MCF 10A (cell line): ENCODE results near the gene KRT6C. TPM values are rescaled to one million over a fixed set of nuclear protein-coding genes. Genes with fewer than 3 reads are reported as not detected.

Source experiments
- BruUV-seq: library from RNA; stranded (reverse); fragments of 400-500 nt; replicated peaks from 2 replicates; lab custom pipeline; 2021; lab: Mats Ljungman, UMichigan
- CTCF ChIA-PET: fragments of 300-600 bp; sonication (Branson Sonifier 250); formaldehyde crosslinking; extraction: SDS; loops from one replicate; lab custom pipeline; 2021; ENCODE audit warnings: antibody characterized with exemption, inconsistent platforms; lab: Yijun Ruan, JAX
- POLR2A ChIA-PET: fragments of 300-600, 350-650 bp; sonication (Branson Sonifier 250); formaldehyde crosslinking; extraction: SDS; loops from one replicate; lab custom pipeline; 2020; ENCODE audit warnings: antibody characterized with exemption, inconsistent platforms; lab: Yijun Ruan, JAX
- DNase-seq: peaks from one replicate; pipeline ENCODE4 v3.0.0-alpha.2; 2018; ENCODE audit not compliant: unreplicated experiment
- H3K27ac Mint-ChIP-seq: one replicate; pipeline ENCODE4 v1.8.0; 2022; ENCODE audit warnings: mild to moderate bottlenecking, low read depth, mixed read lengths; ENCODE audit not compliant: unreplicated experiment
- H3K27me3 Mint-ChIP-seq: one replicate; pipeline ENCODE4 v1.8.0; 2022; ENCODE audit warnings: mixed read lengths; ENCODE audit not compliant: insufficient read depth, unreplicated experiment
- H3K36me3 Mint-ChIP-seq: one replicate; pipeline ENCODE4 v1.8.0; 2022; ENCODE audit warnings: mild to moderate bottlenecking, moderate library complexity, mixed read lengths; ENCODE audit not compliant: insufficient read depth, unreplicated experiment
- H3K4me1 Mint-ChIP-seq: one replicate; pipeline ENCODE4 v1.8.0; 2022; ENCODE audit warnings: mixed read lengths; ENCODE audit not compliant: insufficient read depth, unreplicated experiment
- H3K4me3 Mint-ChIP-seq: one replicate; pipeline ENCODE4 v1.8.0; 2022; ENCODE audit warnings: mild to moderate bottlenecking, moderate library complexity, mixed read lengths; ENCODE audit not compliant: unreplicated experiment
- H3K9me3 Mint-ChIP-seq: one replicate; pipeline ENCODE4 v1.8.0; 2022; ENCODE audit warnings: mixed read lengths; ENCODE audit not compliant: unreplicated experiment
- CTCF ChIP-seq: fragments of 200-600 bp; IDR thresholded peaks from one replicate; pipeline ENCODE4 v1.8.0; 2022; ENCODE audit warnings: antibody characterized with exemption, mild to moderate bottlenecking; ENCODE audit not compliant: unreplicated experiment
- intact Hi-C: fragments of 100-400 bp; cut with micrococcal nuclease; formaldehyde crosslinking; loops from 2 replicates; pipeline ENCODE4 v1.14.1; 2022
- total RNA-seq: library from RNA; stranded (reverse); gene quantifications from 2 replicates; pipeline ENCODE4 v1.2.3, GENCODE V29; 2022

The KRT6C gene
- total RNA-seq, 1 experiment from 2014 or later: 0.19 TPM

- Mint-ChIP-seq H3K9me3 (no peaks in the 10 kb centered on the region), H3K4me1 (peaks cover 30% of the 10 kb centered on the region), H3K4me3 (peak overlapping the region; percentile 80), H3K27ac (peak overlapping the region; percentile 12), H3K36me3 (peaks cover 74% of the 10 kb centered on the region), H3K27me3 (no peaks in the 10 kb centered on the region)
- peak; percentile 43 for DNase-seq
- TF ChIP-seq CTCF: no peak
- BruUV-seq: no TSS peak
- CTCF ChIA-PET: interaction anchor here (0.6 to 6.5 kb wide), 18 partner anchors 9 to 369 kb away, joined by 3 to 49 read pairs (median 5); no protein-coding TSS in a partner anchor
- intact Hi-C loops: loop anchor here (5.0 kb wide), 1 partner anchor 144 kb away; no protein-coding TSS in a partner anchor
- POLR2A ChIA-PET: interaction anchor here (0.6 to 27.6 kb wide), 15 partner anchors 6 to 492 kb away, joined by 3 to 1235 read pairs (median 6); partner anchors contain the start of genes EIF4B, KRT5 and KRT6A
Measured at GRCh38 chr12:52515927-52516831, 42.6 kb upstream of the KRT6C start.

GRCh38 chr12:52515319-52515646 lies 41.7 kb upstream of the KRT6C start:
- Mint-ChIP-seq H3K27ac (peak overlapping the region; percentile 5), H3K36me3 (peaks cover 72% of the 10 kb centered on the region), H3K9me3 (no peaks in the 10 kb centered on the region), H3K4me1 (peaks cover 26% of the 10 kb centered on the region), H3K27me3 (no peaks in the 10 kb centered on the region), H3K4me3 (peak overlapping the region; percentile 80)
- intact Hi-C loops: loop anchor here (5.0 kb wide), 1 partner anchor 143 kb away; no protein-coding TSS in a partner anchor
- peak; percentile 4 for DNase-seq
- no peak for TF ChIP-seq CTCF
- ChIA-PET POLR2A (interaction anchor here (0.6 to 27.6 kb wide), 12 partner anchors 7 to 491 kb away, joined by 3 to 1235 read pairs (median 8); partner anchors contain the start of genes EIF4B, KRT5 and KRT6A), CTCF (interaction anchor here (0.7 to 6.5 kb wide), 11 partner anchors 20 to 369 kb away, joined by 3 to 49 read pairs (median 7); no protein-coding TSS in a partner anchor)
- BruUV-seq: no TSS peak

GRCh38 chr12:52514471-52515318 lies 41.1 kb upstream of the KRT6C start:
- CTCF ChIA-PET: interaction anchor here (0.6 to 6.5 kb wide), 13 partner anchors 15 to 371 kb away, joined by 3 to 49 read pairs (median 7); partner anchors contain the start of gene KRT6A
- DNase-seq: peak; percentile 5
- peak overlapping the region; percentile 5 for H3K27ac Mint-ChIP-seq
- TSS peak; percentile 44 for BruUV-seq
- peaks cover 66% of the 10 kb centered on the region for H3K36me3 Mint-ChIP-seq
- no peak for TF ChIP-seq CTCF
- peak overlapping the region; percentile 80 for H3K4me3 Mint-ChIP-seq
- H3K27me3 Mint-ChIP-seq: no peaks in the 10 kb centered on the region
- POLR2A ChIA-PET: interaction anchor here (0.7 to 27.6 kb wide), 19 partner anchors 8 to 457 kb away, joined by 3 to 1235 read pairs (median 5); partner anchors contain the start of genes KRT5, KRT6A and KRT6B
- H3K4me1 Mint-ChIP-seq: peaks cover 26% of the 10 kb centered on the region
- peaks cover 4% of the 10 kb centered on the region for H3K9me3 Mint-ChIP-seq
- intact Hi-C loops: loop anchor here (5.0 kb wide), 1 partner anchor 142 kb away; no protein-coding TSS in a partner anchor
